DOHH2 (cell line): ENCODE results near the gene CACNA1I.

ENCODE experiments used
- H3F3A ChIP-seq: fragments of 200-600 bp; sonication (generic), shearing (Covaris generic); 2 replicates; pipeline ENCODE4 v1.6.0; 2016; ENCODE audit warnings: antibody characterized with exemption, mild to moderate bottlenecking; ENCODE audit not compliant: control insufficient read depth, insufficient read depth
- H3K27ac ChIP-seq: fragments of 200-600 bp; sonication (generic); 2 replicates; pipeline ENCODE4 v1.5.1; 2014; ENCODE audit warnings: low read depth, mild to moderate bottlenecking, low read length, moderate library complexity
- H3K27me3 ChIP-seq: fragments of 200-600 bp; sonication (generic); 2 replicates; pipeline ENCODE4 v1.6.1; 2014; ENCODE audit warnings: mild to moderate bottlenecking, low read length, mixed read lengths; ENCODE audit not compliant: control insufficient read depth
- H3K36me3 ChIP-seq: fragments of 200-600 bp; sonication (generic); 2 replicates; pipeline ENCODE4 v1.6.1; 2014; ENCODE audit warnings: mild to moderate bottlenecking, low read length, moderate library complexity, mixed read lengths; ENCODE audit not compliant: control insufficient read depth
- H3K4me1 ChIP-seq: fragments of 200-600 bp; sonication (generic); 2 replicates; pipeline ENCODE4 v1.6.1; 2014; ENCODE audit warnings: mild to moderate bottlenecking, low read length, mixed read lengths; ENCODE audit not compliant: control insufficient read depth
- H3K4me2 ChIP-seq: fragments of 200-600 bp; sonication (generic); 2 replicates; pipeline ENCODE4 v1.6.0; 2014; ENCODE audit warnings: mild to moderate bottlenecking, low read length, moderate library complexity
- H3K4me3 ChIP-seq: fragments of 200-600 bp; sonication (generic); 2 replicates; pipeline ENCODE4 v1.5.1; 2014; ENCODE audit warnings: mild to moderate bottlenecking, low read length, mixed read lengths
- H3K79me2 ChIP-seq: fragments of 200-600 bp; sonication (generic); 2 replicates; pipeline ENCODE4 v1.6.1; 2014; ENCODE audit warnings: mild to moderate bottlenecking, low read length, mixed read lengths; ENCODE audit not compliant: control insufficient read depth
- H3K9me2 ChIP-seq: fragments of 200-600 bp; sonication (generic); replicated peaks from 2 replicates; pipeline ENCODE4 v1.6.1; 2014; ENCODE audit warnings: mild to moderate bottlenecking, low read length, mixed read lengths; ENCODE audit not compliant: control insufficient read depth
- H3K9me3 ChIP-seq: fragments of 200-600 bp; sonication (generic); 2 replicates; pipeline ENCODE4 v1.6.1; 2014; ENCODE audit warnings: antibody characterized with exemption, low read length, mixed read lengths; ENCODE audit not compliant: control insufficient read depth, insufficient read depth
- H4K20me1 ChIP-seq: fragments of 200-600 bp; sonication (generic); 2 replicates; pipeline ENCODE4 v1.6.0; 2014; ENCODE audit warnings: low read depth, mild to moderate bottlenecking, antibody characterized with exemption, low read length, moderate library complexity; ENCODE audit not compliant: control insufficient read depth, insufficient read depth
- EZH2phosphoT487 ChIP-seq: fragments of 200-600 bp; sonication (generic); IDR thresholded peaks from 2 replicates; pipeline ENCODE4 v1.6.1; 2017; ENCODE audit warnings: borderline replicate concordance, mild to moderate bottlenecking, antibody characterized with exemption, low read length, moderate library complexity, mixed read lengths
- TF ChIP-seq, protein P1 (sequence below): fragments of 200-600 bp; sonication (generic); IDR thresholded peaks from one replicate; pipeline ENCODE4 v1.5.1; 2014; ENCODE audit warnings: antibody characterized with exemption, mild to moderate bottlenecking, low read depth, low read length; ENCODE audit not compliant: poor library complexity, severe bottlenecking

The CACNA1I gene

DNA sequence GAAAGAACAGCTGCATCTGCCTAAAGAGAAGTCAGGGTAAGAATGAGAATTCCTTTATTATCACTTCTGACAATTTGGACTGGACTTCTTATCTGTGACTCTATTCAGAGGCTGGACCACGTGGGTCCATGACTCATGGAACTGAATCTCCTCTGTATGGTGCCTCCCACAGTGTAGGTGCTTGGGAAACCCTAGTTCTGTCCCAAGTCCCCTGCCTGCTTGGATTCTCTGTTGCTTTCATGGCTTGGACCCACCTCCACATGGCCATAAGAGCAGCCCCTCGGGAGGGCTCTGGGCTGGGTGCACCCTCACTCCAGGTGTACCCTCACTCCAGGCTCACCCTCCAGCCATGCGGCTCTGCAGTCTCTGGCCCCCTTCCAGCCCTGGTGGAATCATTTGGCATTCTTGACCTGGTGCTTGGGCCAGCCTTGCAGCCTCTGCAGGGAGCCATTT is 153.4 kb downstream of the CACNA1I start:
- H3K4me2 ChIP-seq: no peak overlapping the region
- TF ChIP-seq EZH2phosphoT487: no peak
- TF ChIP-seq, protein P1, sequence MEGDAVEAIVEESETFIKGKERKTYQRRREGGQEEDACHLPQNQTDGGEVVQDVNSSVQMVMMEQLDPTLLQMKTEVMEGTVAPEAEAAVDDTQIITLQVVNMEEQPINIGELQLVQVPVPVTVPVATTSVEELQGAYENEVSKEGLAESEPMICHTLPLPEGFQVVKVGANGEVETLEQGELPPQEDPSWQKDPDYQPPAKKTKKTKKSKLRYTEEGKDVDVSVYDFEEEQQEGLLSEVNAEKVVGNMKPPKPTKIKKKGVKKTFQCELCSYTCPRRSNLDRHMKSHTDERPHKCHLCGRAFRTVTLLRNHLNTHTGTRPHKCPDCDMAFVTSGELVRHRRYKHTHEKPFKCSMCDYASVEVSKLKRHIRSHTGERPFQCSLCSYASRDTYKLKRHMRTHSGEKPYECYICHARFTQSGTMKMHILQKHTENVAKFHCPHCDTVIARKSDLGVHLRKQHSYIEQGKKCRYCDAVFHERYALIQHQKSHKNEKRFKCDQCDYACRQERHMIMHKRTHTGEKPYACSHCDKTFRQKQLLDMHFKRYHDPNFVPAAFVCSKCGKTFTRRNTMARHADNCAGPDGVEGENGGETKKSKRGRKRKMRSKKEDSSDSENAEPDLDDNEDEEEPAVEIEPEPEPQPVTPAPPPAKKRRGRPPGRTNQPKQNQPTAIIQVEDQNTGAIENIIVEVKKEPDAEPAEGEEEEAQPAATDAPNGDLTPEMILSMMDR: no peak

DNA sequence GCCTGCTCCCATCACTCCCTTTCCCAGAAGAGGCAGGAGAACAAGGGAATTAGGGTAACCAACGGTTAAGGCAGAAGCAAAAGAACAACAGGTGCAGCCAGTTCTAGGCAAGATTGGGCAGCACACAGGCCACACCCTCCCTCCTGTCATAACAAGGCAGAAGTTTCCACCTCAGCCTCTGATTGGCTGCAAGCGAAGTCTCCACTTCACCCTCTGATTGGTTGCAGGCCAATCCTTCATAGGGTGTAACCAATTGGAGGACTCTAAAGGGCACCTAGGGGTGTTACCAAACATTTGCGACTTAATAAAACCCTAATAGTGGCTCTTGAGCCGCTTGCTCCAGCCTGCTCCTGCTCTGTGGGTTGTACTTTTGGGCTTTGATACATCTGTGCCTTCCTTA is 153.8 kb downstream of the CACNA1I start:
- H3K79me2 ChIP-seq: no peaks in the 10 kb centered on the region
- H3K27ac ChIP-seq: no peak overlapping the region
- no peaks in the 10 kb centered on the region for H3K36me3 ChIP-seq
- peaks cover 14% of the 10 kb centered on the region for H3K27me3 ChIP-seq
- H3K4me2 ChIP-seq: no peak overlapping the region
- no peaks in the 10 kb centered on the region for H3K9me3 ChIP-seq
- TF ChIP-seq, protein P1: no peak
- no peak for TF ChIP-seq EZH2phosphoT487
- no peaks in the 10 kb centered on the region for H3K9me2 ChIP-seq
- H3K4me1 ChIP-seq: no peaks in the 10 kb centered on the region
- H4K20me1 ChIP-seq: no peaks in the 10 kb centered on the region
- H3K4me3 ChIP-seq: no peak overlapping the region
- H3F3A ChIP-seq: no peaks in the 10 kb centered on the region

More for the DNA sequence above, 153.4 kb downstream of the CACNA1I start:
- Histone ChIP-seq H3K27me3 (peaks cover 14% of the 10 kb centered on the region), H3K9me3 (no peaks in the 10 kb centered on the region), H3K4me3 (no peak overlapping the region), H3K79me2 (no peaks in the 10 kb centered on the region), H3K27ac (no peak overlapping the region), H3K4me1 (no peaks in the 10 kb centered on the region), H3K9me2 (no peaks in the 10 kb centered on the region), H3K36me3 (no peaks in the 10 kb centered on the region), H4K20me1 (no peaks in the 10 kb centered on the region), H3F3A (no peaks in the 10 kb centered on the region)

DNA sequence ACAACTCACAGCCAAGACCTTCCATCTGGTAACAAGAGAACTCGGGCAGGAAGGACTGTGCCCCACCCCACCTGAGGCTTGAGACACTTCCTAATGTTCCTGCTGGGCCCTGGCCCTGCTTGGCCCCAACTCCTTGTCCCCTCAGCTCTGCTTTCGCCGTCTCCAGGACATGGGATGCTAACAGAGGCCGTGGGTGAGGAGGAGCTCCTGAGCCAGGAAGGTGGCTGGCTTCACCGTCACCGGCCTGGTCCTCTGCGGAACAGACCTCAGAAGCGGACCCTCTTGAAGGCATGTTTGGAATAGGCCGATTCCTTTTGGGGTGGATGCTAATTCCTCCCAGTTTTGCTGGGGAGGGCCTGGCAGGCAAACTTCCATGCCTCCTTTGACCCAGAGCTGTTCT is 154.3 kb downstream of the CACNA1I start:
- Histone ChIP-seq H3F3A (no peaks in the 10 kb centered on the region), H3K36me3 (no peaks in the 10 kb centered on the region), H3K4me3 (no peak overlapping the region), H3K9me2 (no peaks in the 10 kb centered on the region), H3K27ac (no peak overlapping the region), H3K27me3 (peaks cover 14% of the 10 kb centered on the region), H3K9me3 (no peaks in the 10 kb centered on the region), H3K4me2 (no peak overlapping the region), H4K20me1 (no peaks in the 10 kb centered on the region), H3K79me2 (no peaks in the 10 kb centered on the region), H3K4me1 (no peaks in the 10 kb centered on the region)
- TF ChIP-seq EZH2phosphoT487: no peak
- TF ChIP-seq, protein P1: no peak
